ENCODE data around the gene LAS1L.

DNA sequence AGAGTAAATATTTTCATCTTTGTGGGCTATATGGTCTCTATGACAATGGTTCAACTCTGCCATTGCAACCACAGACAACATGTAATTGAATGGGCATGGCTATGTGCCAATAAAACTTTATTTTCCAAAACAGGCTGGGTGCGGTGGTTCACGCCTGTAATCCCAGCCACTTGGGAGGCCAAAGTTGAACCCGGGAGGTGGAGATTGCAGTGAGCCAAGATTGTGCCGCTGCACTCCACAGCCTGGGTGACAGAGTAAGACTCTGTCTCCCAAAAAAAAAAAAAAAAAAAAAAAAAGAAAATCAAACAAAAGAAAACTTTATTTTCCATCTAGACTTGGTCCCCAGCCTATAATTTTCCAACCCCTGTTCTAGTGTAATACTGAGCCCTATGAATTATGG, 38.4 kb upstream of the LAS1L start:
- TF ChIP-seq, protein P1, sequence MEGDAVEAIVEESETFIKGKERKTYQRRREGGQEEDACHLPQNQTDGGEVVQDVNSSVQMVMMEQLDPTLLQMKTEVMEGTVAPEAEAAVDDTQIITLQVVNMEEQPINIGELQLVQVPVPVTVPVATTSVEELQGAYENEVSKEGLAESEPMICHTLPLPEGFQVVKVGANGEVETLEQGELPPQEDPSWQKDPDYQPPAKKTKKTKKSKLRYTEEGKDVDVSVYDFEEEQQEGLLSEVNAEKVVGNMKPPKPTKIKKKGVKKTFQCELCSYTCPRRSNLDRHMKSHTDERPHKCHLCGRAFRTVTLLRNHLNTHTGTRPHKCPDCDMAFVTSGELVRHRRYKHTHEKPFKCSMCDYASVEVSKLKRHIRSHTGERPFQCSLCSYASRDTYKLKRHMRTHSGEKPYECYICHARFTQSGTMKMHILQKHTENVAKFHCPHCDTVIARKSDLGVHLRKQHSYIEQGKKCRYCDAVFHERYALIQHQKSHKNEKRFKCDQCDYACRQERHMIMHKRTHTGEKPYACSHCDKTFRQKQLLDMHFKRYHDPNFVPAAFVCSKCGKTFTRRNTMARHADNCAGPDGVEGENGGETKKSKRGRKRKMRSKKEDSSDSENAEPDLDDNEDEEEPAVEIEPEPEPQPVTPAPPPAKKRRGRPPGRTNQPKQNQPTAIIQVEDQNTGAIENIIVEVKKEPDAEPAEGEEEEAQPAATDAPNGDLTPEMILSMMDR (IDR thresholded peaks at IDR 0.05): no peak
- TF ChIP-seq POLR2A (IDR thresholded peaks at IDR 0.05): no peak

All from vagina (tissue), 2 donors.